ENCODE results near the gene ATP2B3.

Gene ATP2B3

GRCh38 chrX:153539171-153539978, 21.9 kb downstream of the ATP2B3 start:
- DNase-seq: peak; percentile 71

- DNase-seq: no peak
These were observed 22.5 kb downstream of the ATP2B3 start for GRCh38 chrX:153539979-153540358.

- no peak for DNase-seq
These were observed 27.3 kb downstream of the ATP2B3 start for GRCh38 chrX:153544727-153545126.

GRCh38 chrX:153546386-153546785, 28.9 kb downstream of the ATP2B3 start:
- no peak for DNase-seq

GRCh38 chrX:153547195-153547594, 29.8 kb downstream of the ATP2B3 start:
- DNase-seq: no peak

GRCh38 chrX:153549231-153549630, 31.8 kb downstream of the ATP2B3 start:
- DNase-seq: no peak

GRCh38 chrX:153549807-153550206, 32.4 kb downstream of the ATP2B3 start:
- no peak for DNase-seq

- DNase-seq: no peak
These were observed 33.7 kb downstream of the ATP2B3 start for GRCh38 chrX:153551135-153551534.

- peak; percentile 87 for DNase-seq
These were observed 37.2 kb downstream of the ATP2B3 start for GRCh38 chrX:153554519-153555167.

- no peak for DNase-seq
These were observed 39.3 kb downstream of the ATP2B3 start for GRCh38 chrX:153556767-153557166.

- peak; percentile 13 for DNase-seq
These were observed 40.3 kb downstream of the ATP2B3 start for GRCh38 chrX:153557618-153558355.

- no peak for DNase-seq
These were observed 42.6 kb downstream of the ATP2B3 start for GRCh38 chrX:153560000-153560399.

GRCh38 chrX:153560466-153560865, 43.0 kb downstream of the ATP2B3 start:
- DNase-seq: no peak

GRCh38 chrX:153561337-153561736, 43.9 kb downstream of the ATP2B3 start:
- DNase-seq: no peak

- DNase-seq: no peak
These were observed 45.1 kb downstream of the ATP2B3 start for GRCh38 chrX:153562546-153562945.

- DNase-seq: no peak
These were observed 46.7 kb downstream of the ATP2B3 start for GRCh38 chrX:153564047-153564606.

- no peak for DNase-seq
These were observed 48.6 kb downstream of the ATP2B3 start for GRCh38 chrX:153565996-153566580.

GRCh38 chrX:153568451-153569011, 51.1 kb downstream of the ATP2B3 start:
- DNase-seq: no peak

GRCh38 chrX:153569475-153569874, 52.0 kb downstream of the ATP2B3 start:
- no peak for DNase-seq

- no peak for DNase-seq
These were observed 54.1 kb downstream of the ATP2B3 start for GRCh38 chrX:153571534-153571908.

GRCh38 chrX:153572601-153573000, 55.2 kb downstream of the ATP2B3 start:
- no peak for DNase-seq

GRCh38 chrX:153573984-153574383, 56.5 kb downstream of the ATP2B3 start:
- DNase-seq: no peak

All from midbrain (tissue), 1 donor.